Neural progenitor cell (in vitro differentiated cells): ENCODE measurements around the gene PI16.

ENCODE experiments used
- CTCF ChIP-seq: fragments of 200-600 bp; sonication (generic); IDR thresholded peaks from 2 replicates; pipeline ENCODE4 v1.5.1; 2017; ENCODE audit warnings: antibody characterized with exemption, mild to moderate bottlenecking
- EZH2 ChIP-seq: fragments of 200-600 bp; sonication (generic); IDR thresholded peaks from 2 replicates; pipeline ENCODE4 v1.6.1; 2017; ENCODE audit warnings: antibody characterized with exemption, mild to moderate bottlenecking, moderate library complexity
- EZH2phosphoT487 ChIP-seq: fragments of 200-600 bp; sonication (generic); IDR thresholded peaks from 2 replicates; pipeline ENCODE4 v1.6.1; 2017; ENCODE audit warnings: antibody characterized with exemption

DNA sequence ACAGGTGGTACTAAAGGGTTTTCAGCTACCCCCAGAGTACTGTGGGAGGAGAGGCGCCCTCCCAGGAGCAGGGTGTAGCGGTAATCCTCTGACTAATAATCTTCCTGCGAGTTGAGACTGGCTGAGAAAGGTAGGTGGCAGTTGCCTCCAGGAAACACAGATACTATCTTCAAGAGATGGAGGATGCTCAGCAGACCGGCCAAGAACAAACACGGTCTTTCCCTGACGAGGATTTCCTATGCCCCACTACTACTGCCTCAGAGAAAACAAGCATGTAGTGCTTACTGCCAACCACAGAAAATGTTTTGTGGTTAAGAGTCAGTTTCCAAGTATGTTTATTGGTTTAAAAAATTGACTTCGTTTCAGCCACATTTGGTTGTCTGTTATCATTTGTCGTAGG lies 42.0 kb upstream of the PI16 start:
- TF ChIP-seq CTCF (no peak), EZH2 (no peak), EZH2phosphoT487 (no peak)
